HepG2 (cell line): ENCODE data around the gene FAM217B. TPM values are rescaled to one million over a fixed set of nuclear protein-coding genes. Genes with fewer than 3 reads are reported as not detected.

Experiments used
- ATAC-seq: fragments of 200-7000 bp; cut with Tn5 transposase; 3 replicates; pipeline ENCODE4 v1.9.1; 2020; ENCODE audit warnings: mild to moderate bottlenecking, moderate library complexity
- BruUV-seq: library from RNA; stranded (reverse); fragments of 400-500 nt; replicated peaks from 2 replicates; lab custom pipeline; 2021; lab: Mats Ljungman, UMichigan
- CTCF ChIA-PET: fragments of 300-600 bp; formaldehyde crosslinking; extraction: SDS; loops from one replicate; lab custom pipeline; 2021; ENCODE audit warnings: low total read pairs, inconsistent platforms, low intra/inter-chr PET ratio; lab: Yijun Ruan, JAX
- POLR2A ChIA-PET: fragments of 350-600 bp; sonication (Branson Sonifier 250); formaldehyde crosslinking; loops from one replicate; lab custom pipeline; 2020; ENCODE audit warnings: antibody characterized with exemption, inconsistent platforms; lab: Yijun Ruan, JAX
- DNase-seq: peaks from one replicate; pipeline ENCODE4 v3.0.0-alpha.2; 2015; ENCODE audit warnings: low spot score
- FAIRE-seq: peaks from 3 replicates; lab custom pipeline; 2011; peaks lifted over from hg19 to GRCh38; lab: Jason Lieb, UNC
- H2AFZ ChIP-seq: one replicate; pipeline ENCODE4 v1.6.1; 2011; ENCODE audit warnings: low read length, inconsistent platforms
- H3K27ac ChIP-seq: fragments of 300-600 bp; 3 replicates; pipeline ENCODE4 v1.8.0; 2011; ENCODE audit warnings: mixed run types, mild to moderate bottlenecking, mixed read lengths, low read length, inconsistent platforms; ENCODE audit not compliant: insufficient read depth; ENCODE audit errors: extremely low read length
- H3K27me3 ChIP-seq, 2 experiments: fragments of 200-600 bp in 1 of 2; 2 replicates in 1 of 2; 3 replicates in 1 of 2; pipeline versions ENCODE4 v1.6.0 to v1.8.0; 2011; ENCODE audit warnings: low read length in 2 of 2, mild to moderate bottlenecking in 2 of 2, moderate library complexity in 2 of 2, inconsistent platforms in 1 of 2; ENCODE audit not compliant: insufficient read depth in 2 of 2, control insufficient read depth in 1 of 2
- H3K36me3 ChIP-seq, 2 experiments: fragments of 200-600 bp in 1 of 2; replicated peaks in 1 of 2; 2 replicates in 1 of 2; 3 replicates in 1 of 2; pipeline versions ENCODE4 v1.5.1 to v1.8.0; 2011; ENCODE audit warnings: low read length in 2 of 2, inconsistent platforms in 1 of 2; ENCODE audit not compliant: insufficient read depth in 2 of 2, control insufficient read depth in 1 of 2
- H3K4me1 ChIP-seq: 2 replicates; pipeline ENCODE4 v1.5.1; 2012; ENCODE audit warnings: low read length, inconsistent platforms; ENCODE audit not compliant: insufficient read depth
- H3K4me2 ChIP-seq: 2 replicates; pipeline ENCODE4 v1.6.0; 2011; ENCODE audit warnings: low read depth, low read length, inconsistent platforms
- H3K4me3 ChIP-seq, 3 experiments: fragments of 200-600 bp in 1 of 3; sonication (generic), shearing (Covaris generic) in 1 of 3; replicated peaks in 1 of 3; 2 replicates each; pipeline ENCODE4 v1.5.1; 2011 to 2016; ENCODE audit warnings: low read length in 3 of 3, inconsistent platforms in 2 of 3, low read depth in 2 of 3, mild to moderate bottlenecking in 2 of 3, control low read depth in 1 of 3, mixed read lengths in 1 of 3; ENCODE audit not compliant: insufficient read depth in 1 of 3
- H3K79me2 ChIP-seq: one replicate; pipeline ENCODE4 v1.6.1; 2011; ENCODE audit warnings: low read length, inconsistent platforms; ENCODE audit not compliant: insufficient read depth
- H3K9ac ChIP-seq: 2 replicates; pipeline ENCODE4 v1.6.0; 2011; ENCODE audit warnings: mild to moderate bottlenecking, low read depth, low read length, inconsistent platforms; ENCODE audit not compliant: insufficient read depth
- H3K9me3 ChIP-seq: 2 replicates; pipeline ENCODE4 v1.5.1; 2012; ENCODE audit warnings: mild to moderate bottlenecking, low read length
- H4K20me1 ChIP-seq: 2 replicates; pipeline ENCODE4 v1.6.0; 2011; ENCODE audit warnings: inconsistent platforms, mild to moderate bottlenecking, low read length, moderate library complexity; ENCODE audit not compliant: insufficient read depth
- HCFC1 ChIP-seq: fragments of 150-350 bp; IDR thresholded peaks from 2 replicates; pipeline ENCODE4 v1.6.1; 2014; ENCODE audit warnings: low read depth, low read length
- JUNB ChIP-seq: sonication (generic); formaldehyde crosslinking; IDR thresholded peaks from 2 replicates; pipeline ENCODE4 v1.8.0; 2022; ENCODE audit warnings: missing genetic modification reagents, mild to moderate bottlenecking, borderline replicate concordance
- MAFK ChIP-seq, 2 experiments: IDR thresholded peaks in 1 of 2; conservative IDR thresholded peaks in 1 of 2; 2 replicates each; pipeline ENCODE4 v1.6.1; 2011; ENCODE audit warnings: improper control_type of control experiment in 2 of 2, low read length in 2 of 2
- POLR2G ChIP-seq: fragments of 200-400 bp; formaldehyde crosslinking; IDR thresholded peaks from 2 replicates; pipeline ENCODE4 v1.6.1; 2018; ENCODE audit warnings: mild to moderate bottlenecking, low read depth, low read length, moderate library complexity
- TEAD3 ChIP-seq: optimal IDR thresholded peaks from 2 replicates; pipeline ENCODE3; 2016; ENCODE audit warnings: borderline replicate concordance
- TOE1 ChIP-seq: sonication (generic); formaldehyde crosslinking; IDR thresholded peaks from 2 replicates; pipeline ENCODE4 v1.4.0; 2020; ENCODE audit warnings: mild to moderate bottlenecking, missing genetic modification reagents
- ZMYM4 ChIP-seq: sonication (generic); formaldehyde crosslinking; IDR thresholded peaks from 2 replicates; pipeline ENCODE4 v1.8.1; 2023; ENCODE audit warnings: mild to moderate bottlenecking, missing genetic modification reagents
- ZNF138 ChIP-seq: sonication (generic); formaldehyde crosslinking; IDR thresholded peaks from 2 replicates; pipeline ENCODE4 v1.5.0; 2020; ENCODE audit warnings: mild to moderate bottlenecking, low read depth, missing genetic modification reagents
- ZNF883 ChIP-seq: sonication (generic); formaldehyde crosslinking; IDR thresholded peaks from 2 replicates; pipeline ENCODE4 v1.5.1; 2020; ENCODE audit warnings: mild to moderate bottlenecking, missing genetic modification reagents; ENCODE audit errors: not compliant biosample characterization
- WGBS: methylation state at CpG from one replicate; pipeline ENCODE4 v1.1.6; 2017; ENCODE audit warnings: low lambda C conversion rate; 5-methylcytosine and 5-hydroxymethylcytosine counted together
- in situ Hi-C: cut with HindIII; loops from 2 replicates; pipeline ENCODE4 v1.10.0; 2017; ENCODE audit warnings: low pct_unique_long_range_greater_than_20kb; ENCODE audit not compliant: extremely low pct_ligation_motif_present
- intact Hi-C: fragments of 100-400 bp; cut with micrococcal nuclease; formaldehyde crosslinking; loops from one replicate; pipeline ENCODE4 v1.10.0; 2022; ENCODE audit not compliant: unreplicated experiment
- polyA plus RNA-seq, 8 experiments: library from polyadenylated mRNA; depleted of rRNA in 3 of 8; stranded (reverse) in 7 of 8; unstranded in 1 of 8; fragments of >200 nt; fragmentation: Illumina TruSeq in 4 of 8; extraction: Trizol in 4 of 8; gene quantifications; 2 replicates each; pipeline versions ENCODE4 v1.2.1 to v1.2.3, GENCODE V29; 2011 to 2016; ENCODE audit warnings: low read depth in 4 of 8, missing spikeins in 1 of 8, mixed read lengths in 1 of 8; ENCODE audit not compliant: insufficient read depth in 1 of 8
- total RNA-seq, 5 experiments: library from RNA; depleted of rRNA; stranded (reverse); fragments of >200 nt; fragmentation: Illumina TruSeq; extraction: Trizol; gene quantifications; 2 replicates each; pipeline ENCODE4 v1.2.3, GENCODE V29; 2016; ENCODE audit warnings: low read depth in 1 of 5
- TF ChIP-seq, protein P1 (sequence below): sonication (generic); formaldehyde crosslinking; conservative IDR thresholded peaks from 2 replicates; pipeline ENCODE4 v1.4.0; 2020; ENCODE audit warnings: missing genetic modification reagents

The FAM217B gene
- total and polyA plus RNA-seq, 2 of the 13 experiments (the other 11 are each of a cell fraction or from before 2014, with no cell fraction given), result 11.1 to 14.3 TPM

DNA sequence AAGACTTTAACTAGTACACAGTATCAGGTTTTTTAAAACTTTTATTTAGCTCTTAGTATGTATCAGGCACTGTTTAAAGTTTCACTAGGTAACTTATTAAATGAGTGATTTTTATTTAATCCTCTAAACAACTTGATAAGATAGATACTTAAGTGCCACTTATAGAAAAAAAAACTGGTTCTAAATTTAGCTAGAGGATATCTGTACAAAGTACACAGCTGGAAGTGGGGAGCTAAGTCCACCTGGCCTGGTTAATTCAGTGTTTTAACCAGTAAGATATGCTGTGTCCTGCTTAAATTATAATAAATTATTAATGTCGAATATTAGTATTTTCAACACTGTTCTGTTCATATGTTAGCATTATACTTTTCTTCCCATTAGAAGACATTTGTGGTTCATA is 44.3 kb upstream of the FAM217B start:
- Histone ChIP-seq H2AFZ (no peak overlapping the region), H3K9ac (no peak overlapping the region), H3K4me3 (no peak overlapping the region), H3K27me3 (no peaks in the 10 kb centered on the region), H3K36me3 (no peaks in the 10 kb centered on the region), H4K20me1 (no peaks in the 10 kb centered on the region), H3K27ac (no peak overlapping the region), H3K4me1 (no peaks in the 10 kb centered on the region), H3K79me2 (no peaks in the 10 kb centered on the region), H3K9me3 (no peaks in the 10 kb centered on the region), H3K4me2 (no peak overlapping the region)
- CTCF ChIA-PET, result no interaction called here
- no peak for TF ChIP-seq JUNB (CRISPR knock-in tag)
- no peak for TF ChIP-seq ZMYM4
- no peak for TF ChIP-seq ZNF883 (CRISPR knock-in tag)
- no peak for TF ChIP-seq TEAD3 (CRISPR knock-in tag)
- TF ChIP-seq, protein P1, sequence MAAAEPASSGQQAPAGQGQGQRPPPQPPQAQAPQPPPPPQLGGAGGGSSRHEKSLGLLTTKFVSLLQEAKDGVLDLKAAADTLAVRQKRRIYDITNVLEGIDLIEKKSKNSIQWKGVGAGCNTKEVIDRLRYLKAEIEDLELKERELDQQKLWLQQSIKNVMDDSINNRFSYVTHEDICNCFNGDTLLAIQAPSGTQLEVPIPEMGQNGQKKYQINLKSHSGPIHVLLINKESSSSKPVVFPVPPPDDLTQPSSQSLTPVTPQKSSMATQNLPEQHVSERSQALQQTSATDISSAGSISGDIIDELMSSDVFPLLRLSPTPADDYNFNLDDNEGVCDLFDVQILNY (CRISPR knock-in tag), result no peak
- TF ChIP-seq HCFC1, result no peak
- no TSS peak for BruUV-seq
- FAIRE-seq (no peak), DNase-seq (no peak), ATAC-seq (no peak)
- in situ Hi-C loops (no loop called here), intact Hi-C loops (no loop called here)
- 2% methylated on average over 1 of the region's 1 CpG for WGBS
- POLR2A ChIA-PET, result no interaction called here

- no peak overlapping the region for H3K4me3 ChIP-seq
- no peaks in the 10 kb centered on the region for H3K27me3 ChIP-seq
- no peaks in the 10 kb centered on the region for H3K79me2 ChIP-seq
- 29% methylated on average over 3 of the region's 3 CpGs for WGBS
- intact Hi-C loops (no loop called here), in situ Hi-C loops (no loop called here)
- POLR2A ChIA-PET, result no interaction called here
- H3K9me3 ChIP-seq, result no peaks in the 10 kb centered on the region
- no peak overlapping the region for H3K9ac ChIP-seq
- H3K36me3 ChIP-seq, result no peaks in the 10 kb centered on the region
- no peak overlapping the region for H2AFZ ChIP-seq
- ATAC-seq, result no peak
- DNase-seq, result no peak
- TF ChIP-seq ZNF138 (CRISPR knock-in tag) (no peak), TOE1 (no peak), POLR2G (no peak), MAFK (conservative IDR thresholded peaks at IDR 0.05 in 1 of 2, IDR thresholded peaks at IDR 0.05 in 1 of 2; ENCODE audit: low read length in 2 of 2) (no peak)
- no peak overlapping the region for H3K4me2 ChIP-seq
- FAIRE-seq, result no peak
- no peaks in the 10 kb centered on the region for H4K20me1 ChIP-seq
- H3K4me1 ChIP-seq, result no peaks in the 10 kb centered on the region
- CTCF ChIA-PET, result no interaction called here
- BruUV-seq, result no TSS peak
- H3K27ac ChIP-seq, result no peak overlapping the region
These were observed 37.7 kb upstream of the FAM217B start for GRCh38 chr20:59902470-59902869.
